Measurements from ENCODE around the gene SAMD1.

SAMD1 gene

GRCh38 chr19:14073261-14073924 is 17.2 kb downstream of the SAMD1 start:
- H3K4me3 ChIP-seq (ENCODE audit: low read length), result peak overlapping the region; percentile 59
- H3K36me3 ChIP-seq (ENCODE audit: insufficient read depth, low read length), result no peaks in the 10 kb centered on the region
- no peaks in the 10 kb centered on the region for H3K27me3 ChIP-seq (ENCODE audit: insufficient read depth, low read length)
- H3K9me3 ChIP-seq (ENCODE audit: low read length), result no peaks in the 10 kb centered on the region
- peak overlapping the region; percentile 74 for H2AFZ ChIP-seq (ENCODE audit: low read depth, low read length)
- peaks cover 14% of the 10 kb centered on the region for H3K4me1 ChIP-seq (ENCODE audit: insufficient read depth, low read length)

DNA sequence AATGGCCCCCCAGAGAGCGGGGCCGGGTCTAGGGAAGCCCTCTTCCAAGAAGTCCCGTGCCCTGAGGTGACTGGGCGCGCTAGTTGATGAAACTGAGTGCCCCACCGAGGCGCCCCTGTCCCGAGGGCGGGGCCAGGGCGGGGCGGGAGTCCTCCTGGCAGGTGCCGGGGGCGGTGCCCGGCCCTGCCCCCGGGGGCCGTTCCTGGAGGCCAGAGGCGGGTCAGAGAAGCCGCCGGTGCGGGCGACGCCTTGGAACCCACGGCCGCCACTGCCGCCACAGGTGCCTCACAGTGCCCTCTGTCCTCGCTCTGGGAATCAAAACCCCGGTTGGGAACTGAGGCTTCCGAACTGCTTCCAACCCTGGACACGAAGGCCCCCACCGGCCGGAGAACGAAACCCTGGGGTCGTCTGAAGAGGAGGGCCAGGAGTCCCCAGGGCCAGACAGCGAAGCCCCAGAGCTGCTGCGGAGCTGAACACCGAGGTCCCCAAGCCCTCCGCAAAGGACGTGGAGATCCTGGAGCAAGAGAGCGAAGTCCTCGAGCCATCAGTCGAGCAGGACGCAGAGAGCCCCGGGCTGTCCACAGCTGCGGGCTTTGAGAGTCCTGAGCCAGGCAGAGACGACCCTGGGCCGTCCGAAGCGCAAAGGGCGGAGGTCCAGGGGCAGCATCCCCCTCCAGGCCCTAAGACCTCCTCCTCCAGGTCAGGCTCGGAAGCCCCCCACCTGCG is 17.9 kb downstream of the SAMD1 start, which contains the start of gene MISP3:
Gene MISP3 (plus strand): TSS at position 252 of the 726 bp plus-strand sequence. CDS start 524 bp downstream, outside the sequence.
- Histone ChIP-seq H3K4me1 (ENCODE audit: insufficient read depth, low read length) (peaks cover 14% of the 10 kb centered on the region), H3K27me3 (ENCODE audit: insufficient read depth, low read length) (no peaks in the 10 kb centered on the region), H3K36me3 (ENCODE audit: insufficient read depth, low read length) (no peaks in the 10 kb centered on the region), H3K9me3 (ENCODE audit: low read length) (no peaks in the 10 kb centered on the region), H3K4me3 (ENCODE audit: low read length) (peak within 1 kb of the TSS; percentile 59), H2AFZ (ENCODE audit: low read depth, low read length) (peak within 1 kb of the TSS; percentile 74)

GRCh38 chr19:14070268-14071050 is 20.1 kb downstream of the SAMD1 start:
- no peak overlapping the region for H3K4me3 ChIP-seq (ENCODE audit: low read length)
- no peak overlapping the region for H2AFZ ChIP-seq (ENCODE audit: low read depth, low read length)
- H3K9me3 ChIP-seq (ENCODE audit: low read length), result no peaks in the 10 kb centered on the region
- no peaks in the 10 kb centered on the region for H3K27me3 ChIP-seq (ENCODE audit: insufficient read depth, low read length)
- no peaks in the 10 kb centered on the region for H3K36me3 ChIP-seq (ENCODE audit: insufficient read depth, low read length)
- peaks cover 14% of the 10 kb centered on the region for H3K4me1 ChIP-seq (ENCODE audit: insufficient read depth, low read length)

GRCh38 chr19:14066134-14066533 is 24.4 kb downstream of the SAMD1 start:
- no peak overlapping the region for H2AFZ ChIP-seq (ENCODE audit: low read depth, low read length)
- no peaks in the 10 kb centered on the region for H3K9me3 ChIP-seq (ENCODE audit: low read length)
- H3K36me3 ChIP-seq (ENCODE audit: insufficient read depth, low read length), result no peaks in the 10 kb centered on the region
- no peak overlapping the region for H3K4me3 ChIP-seq (ENCODE audit: low read length)
- no peaks in the 10 kb centered on the region for H3K4me1 ChIP-seq (ENCODE audit: insufficient read depth, low read length)
- H3K27me3 ChIP-seq (ENCODE audit: insufficient read depth, low read length), result no peaks in the 10 kb centered on the region

DNA sequence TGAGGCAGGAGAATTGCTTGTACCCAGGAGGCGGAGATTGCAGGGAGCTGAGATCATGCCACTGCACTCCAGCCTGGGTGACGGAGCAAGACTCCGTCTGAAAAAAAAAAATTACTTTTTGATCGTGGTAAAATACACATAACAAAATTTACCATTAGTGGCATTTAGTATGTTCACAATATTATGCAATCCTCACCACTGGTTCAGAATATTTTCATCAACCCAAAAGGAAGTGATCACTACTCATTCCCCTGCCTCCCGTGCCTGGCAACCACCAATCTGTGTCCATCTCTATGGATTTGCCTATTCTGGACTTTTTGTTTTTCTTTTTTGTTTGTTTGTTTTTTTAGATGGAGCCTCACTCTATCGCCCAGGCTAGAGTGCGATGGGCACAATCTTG is 27.4 kb downstream of the SAMD1 start:
- H3K4me1 ChIP-seq (ENCODE audit: insufficient read depth, low read length), result peaks cover 6% of the 10 kb centered on the region
- no peaks in the 10 kb centered on the region for H3K36me3 ChIP-seq (ENCODE audit: insufficient read depth, low read length)
- H3K9me3 ChIP-seq (ENCODE audit: low read length), result no peaks in the 10 kb centered on the region
- no peak overlapping the region for H2AFZ ChIP-seq (ENCODE audit: low read depth, low read length)
- H3K27me3 ChIP-seq (ENCODE audit: insufficient read depth, low read length), result peaks cover 8% of the 10 kb centered on the region
- no peak overlapping the region for H3K4me3 ChIP-seq (ENCODE audit: low read length)

GRCh38 chr19:14062558-14062855 is 28.0 kb downstream of the SAMD1 start:
- Histone ChIP-seq H3K36me3 (ENCODE audit: insufficient read depth, low read length) (no peaks in the 10 kb centered on the region), H3K4me1 (ENCODE audit: insufficient read depth, low read length) (peaks cover 8% of the 10 kb centered on the region), H2AFZ (ENCODE audit: low read depth, low read length) (no peak overlapping the region), H3K27me3 (ENCODE audit: insufficient read depth, low read length) (peaks cover 8% of the 10 kb centered on the region), H3K4me3 (ENCODE audit: low read length) (no peak overlapping the region), H3K9me3 (ENCODE audit: low read length) (no peaks in the 10 kb centered on the region)

- H3K36me3 ChIP-seq (ENCODE audit: insufficient read depth, low read length), result no peaks in the 10 kb centered on the region
- H3K27me3 ChIP-seq (ENCODE audit: insufficient read depth, low read length), result peaks cover 8% of the 10 kb centered on the region
- H3K9me3 ChIP-seq (ENCODE audit: low read length), result no peaks in the 10 kb centered on the region
- H2AFZ ChIP-seq (ENCODE audit: low read depth, low read length), result no peak within 1 kb of the TSS
- H3K4me1 ChIP-seq (ENCODE audit: insufficient read depth, low read length), result peaks cover 8% of the 10 kb centered on the region
- no peak within 1 kb of the TSS for H3K4me3 ChIP-seq (ENCODE audit: low read length)
Observed at GRCh38 chr19:14061751-14062557, 28.6 kb downstream of the SAMD1 start, which contains the start of gene PALM3. Gene PALM3, minus strand, starts transcription at chr19:14062076. Its CDS starts 96 bp downstream, at chr19:14061980.

GRCh38 chr19:14061081-14061749 is 29.3 kb downstream of the SAMD1 start:
- no peak overlapping the region for H2AFZ ChIP-seq (ENCODE audit: low read depth, low read length)
- no peaks in the 10 kb centered on the region for H3K36me3 ChIP-seq (ENCODE audit: insufficient read depth, low read length)
- peaks cover 16% of the 10 kb centered on the region for H3K27me3 ChIP-seq (ENCODE audit: insufficient read depth, low read length)
- H3K4me1 ChIP-seq (ENCODE audit: insufficient read depth, low read length), result peaks cover 8% of the 10 kb centered on the region
- H3K4me3 ChIP-seq (ENCODE audit: low read length), result no peak overlapping the region
- no peaks in the 10 kb centered on the region for H3K9me3 ChIP-seq (ENCODE audit: low read length)

DNA sequence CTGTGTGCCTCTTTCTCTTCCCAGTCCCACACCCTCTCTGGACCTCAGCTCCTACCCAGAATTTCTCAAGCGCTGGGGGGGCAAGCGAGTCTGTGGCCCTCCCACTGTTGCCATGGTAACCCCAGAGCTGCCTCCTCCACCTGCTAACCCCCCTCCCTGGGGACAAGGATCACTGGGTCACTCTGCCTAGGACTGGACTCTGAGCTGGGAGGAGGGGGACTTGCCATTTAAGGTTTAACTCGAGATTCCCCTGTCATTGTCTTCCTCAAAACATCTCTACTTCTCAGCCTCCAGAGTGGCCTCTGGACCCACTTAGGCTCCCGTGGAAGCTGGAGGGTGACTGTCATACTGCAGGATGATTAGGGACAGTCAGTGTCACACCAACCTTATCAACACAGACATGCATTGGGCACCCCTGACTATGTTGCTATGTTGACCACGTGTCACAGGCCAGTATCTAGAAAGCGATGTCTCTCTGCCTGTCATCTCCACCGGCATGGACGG is 30.8 kb downstream of the SAMD1 start:
- Histone ChIP-seq H3K9me3 (ENCODE audit: low read length) (no peaks in the 10 kb centered on the region), H2AFZ (ENCODE audit: low read depth, low read length) (no peak overlapping the region), H3K4me1 (ENCODE audit: insufficient read depth, low read length) (peaks cover 8% of the 10 kb centered on the region), H3K36me3 (ENCODE audit: insufficient read depth, low read length) (no peaks in the 10 kb centered on the region), H3K4me3 (ENCODE audit: low read length) (no peak overlapping the region), H3K27me3 (ENCODE audit: insufficient read depth, low read length) (peaks cover 18% of the 10 kb centered on the region)

GRCh38 chr19:14059093-14059480 is 31.5 kb downstream of the SAMD1 start:
- H3K4me1 ChIP-seq (ENCODE audit: insufficient read depth, low read length), result peaks cover 8% of the 10 kb centered on the region
- no peak overlapping the region for H2AFZ ChIP-seq (ENCODE audit: low read depth, low read length)
- no peaks in the 10 kb centered on the region for H3K9me3 ChIP-seq (ENCODE audit: low read length)
- no peak overlapping the region for H3K4me3 ChIP-seq (ENCODE audit: low read length)
- no peaks in the 10 kb centered on the region for H3K36me3 ChIP-seq (ENCODE audit: insufficient read depth, low read length)
- H3K27me3 ChIP-seq (ENCODE audit: insufficient read depth, low read length), result peaks cover 18% of the 10 kb centered on the region

- no peaks in the 10 kb centered on the region for H3K36me3 ChIP-seq (ENCODE audit: insufficient read depth, low read length)
- peak overlapping the region; percentile 18 for H2AFZ ChIP-seq (ENCODE audit: low read depth, low read length)
- peaks cover 18% of the 10 kb centered on the region for H3K27me3 ChIP-seq (ENCODE audit: insufficient read depth, low read length)
- peak overlapping the region; percentile 44 for H3K4me3 ChIP-seq (ENCODE audit: low read length)
- peaks cover 8% of the 10 kb centered on the region for H3K4me1 ChIP-seq (ENCODE audit: insufficient read depth, low read length)
- peaks cover under 1% of the 10 kb centered on the region for H3K9me3 ChIP-seq (ENCODE audit: low read length)
Observed at GRCh38 chr19:14058182-14059092, 32.1 kb downstream of the SAMD1 start.
